Epidermal melanocyte (primary cell): ENCODE measurements around the gene SFXN5.
A peak's percentile ranks its signal among the peaks of the same experiment; 100 is the strongest.
"Not testable (repeated sequence)": the region's sequence is repeated elsewhere in the genome, so short reads cannot be mapped to it uniquely, and the experiment has no call there.

Source experiments
- DNase-seq: peaks from one replicate; pipeline ENCODE4 v3.0.0; 2011; ENCODE audit warnings: low spot score; ENCODE audit not compliant: insufficient read length

The SFXN5 gene, protein sequence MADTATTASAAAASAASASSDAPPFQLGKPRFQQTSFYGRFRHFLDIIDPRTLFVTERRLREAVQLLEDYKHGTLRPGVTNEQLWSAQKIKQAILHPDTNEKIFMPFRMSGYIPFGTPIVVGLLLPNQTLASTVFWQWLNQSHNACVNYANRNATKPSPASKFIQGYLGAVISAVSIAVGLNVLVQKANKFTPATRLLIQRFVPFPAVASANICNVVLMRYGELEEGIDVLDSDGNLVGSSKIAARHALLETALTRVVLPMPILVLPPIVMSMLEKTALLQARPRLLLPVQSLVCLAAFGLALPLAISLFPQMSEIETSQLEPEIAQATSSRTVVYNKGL

GRCh38 chr2:73071360-73072128, at the start of gene SFXN5:
TSS of gene SFXN5 (minus strand) at chr2:73071712. CDS start at chr2:73071705, 7 bp downstream.
- DNase-seq: peak; percentile 97

- not testable (repeated sequence) for DNase-seq
These were observed 48.2 kb upstream of the SFXN5 start for GRCh38 chr2:73119611-73120239.

GRCh38 chr2:73117441-73117840, 45.9 kb upstream of the SFXN5 start:
- DNase-seq: no peak

- no peak for DNase-seq
These were observed 44.9 kb upstream of the SFXN5 start for GRCh38 chr2:73116182-73116960.

- no peak for DNase-seq
These were observed 42.9 kb upstream of the SFXN5 start for GRCh38 chr2:73114273-73114867.

- peak; percentile 42 for DNase-seq
These were observed 41.7 kb upstream of the SFXN5 start, which contains the start of gene RAB11FIP5 for GRCh38 chr2:73112913-73113854. TSS of gene RAB11FIP5 (minus strand) at chr2:73112948. CDS start at chr2:73112777, 171 bp downstream.

DNA sequence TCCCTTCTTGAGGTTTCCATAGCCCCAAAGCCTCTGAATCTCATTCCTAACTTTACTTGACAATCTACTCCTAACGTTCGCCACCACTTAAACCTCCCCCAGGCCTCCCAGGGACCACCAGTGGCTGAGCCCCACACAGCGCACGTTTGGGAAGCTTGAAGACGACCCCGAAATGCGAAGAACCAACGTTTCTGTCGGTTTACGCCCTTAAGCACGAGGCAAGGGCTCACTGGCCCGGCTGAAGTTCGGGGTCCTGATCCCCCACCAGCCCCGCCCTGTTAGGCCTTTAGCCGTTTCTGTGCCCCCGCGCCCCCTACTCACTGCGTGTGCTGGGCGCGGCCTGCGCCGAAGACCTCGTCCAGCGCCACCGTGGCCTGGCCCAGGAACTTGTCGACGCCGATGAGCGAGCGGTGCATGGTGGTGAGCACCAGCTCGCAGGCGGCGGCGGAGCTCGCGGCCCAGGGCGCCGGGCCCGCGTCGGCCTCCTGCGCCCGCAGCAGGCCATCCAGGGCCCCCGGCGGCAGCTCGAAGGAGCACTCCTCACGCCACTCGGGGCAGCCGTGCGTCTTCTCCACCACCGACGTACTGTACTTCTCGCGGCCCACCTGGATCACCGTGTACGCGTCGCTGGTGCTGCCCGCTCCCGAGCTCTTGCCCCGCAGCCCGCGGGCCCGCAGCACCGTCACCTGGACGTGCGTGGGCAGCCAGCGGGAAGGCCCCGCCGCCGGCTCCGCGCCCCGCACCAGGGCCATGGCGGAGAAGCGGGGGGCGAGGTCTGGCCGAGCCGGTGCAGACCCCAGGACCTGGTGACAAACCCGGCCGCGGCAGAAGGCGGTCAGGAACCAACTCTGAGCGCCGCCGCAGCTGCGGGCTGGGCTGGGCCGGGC, 40.8 kb upstream of the SFXN5 start:
- no peak for DNase-seq

GRCh38 chr2:73111073-73112025, 39.8 kb upstream of the SFXN5 start:
- no peak for DNase-seq

- DNase-seq: no peak
These were observed 38.9 kb upstream of the SFXN5 start for GRCh38 chr2:73110168-73111072.

- DNase-seq: no peak
These were observed 38.1 kb upstream of the SFXN5 start for GRCh38 chr2:73109431-73110167.

DNA sequence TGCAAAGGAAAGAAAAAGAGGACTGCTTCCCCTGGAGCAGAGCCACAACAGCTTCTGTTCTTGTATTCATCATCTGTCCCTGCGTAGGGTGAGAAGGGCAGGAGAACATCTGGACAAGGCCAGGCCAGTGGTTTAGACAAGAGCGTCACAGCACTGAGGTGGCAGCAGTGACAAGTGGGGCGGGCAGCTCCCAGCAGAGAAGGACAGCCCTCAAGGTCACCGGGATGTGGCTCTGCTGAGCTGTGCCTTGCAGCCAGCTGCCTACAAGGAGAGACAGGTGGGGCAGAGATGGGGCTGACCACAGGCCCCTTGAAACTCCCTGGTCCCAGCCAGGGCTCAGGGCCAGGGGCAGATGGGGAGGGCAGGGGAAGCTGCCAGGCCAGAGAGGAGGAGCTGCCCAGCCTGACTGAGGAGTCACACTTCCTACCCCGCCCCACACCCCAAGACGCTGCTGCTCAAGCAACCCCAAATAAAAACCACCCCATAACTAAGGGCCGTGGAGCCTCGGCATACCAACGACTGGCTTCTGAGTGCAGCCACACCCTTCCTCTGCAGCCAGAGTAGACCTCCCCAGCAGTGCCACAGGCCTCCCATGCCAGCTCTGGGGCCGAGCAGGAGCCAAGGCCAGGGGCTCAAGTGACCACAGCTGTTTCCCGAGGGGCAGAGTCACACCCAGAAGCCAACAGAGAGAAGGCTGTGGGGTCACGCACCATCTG, 35.9 kb upstream of the SFXN5 start:
- no peak for DNase-seq

DNA sequence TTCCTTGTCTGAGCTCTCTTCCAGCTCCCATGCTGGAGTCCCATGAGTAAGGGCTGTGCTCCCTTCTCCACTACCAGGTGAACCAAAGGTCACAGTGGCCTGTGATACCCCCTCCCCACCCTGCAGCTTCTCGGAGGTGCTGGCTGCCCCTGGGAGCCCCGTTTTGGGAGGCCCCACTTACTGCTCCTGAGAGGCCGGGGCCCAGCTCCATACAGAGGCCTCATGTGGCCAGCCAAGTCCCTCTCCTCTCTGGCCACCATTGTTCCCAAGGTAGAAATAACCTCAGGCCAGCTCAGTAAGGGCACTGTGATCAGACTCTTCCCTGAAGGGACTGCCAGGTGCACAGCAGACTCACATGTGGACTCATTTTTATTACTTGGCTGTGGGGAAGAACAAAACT, 35.3 kb upstream of the SFXN5 start:
- DNase-seq: no peak

DNA sequence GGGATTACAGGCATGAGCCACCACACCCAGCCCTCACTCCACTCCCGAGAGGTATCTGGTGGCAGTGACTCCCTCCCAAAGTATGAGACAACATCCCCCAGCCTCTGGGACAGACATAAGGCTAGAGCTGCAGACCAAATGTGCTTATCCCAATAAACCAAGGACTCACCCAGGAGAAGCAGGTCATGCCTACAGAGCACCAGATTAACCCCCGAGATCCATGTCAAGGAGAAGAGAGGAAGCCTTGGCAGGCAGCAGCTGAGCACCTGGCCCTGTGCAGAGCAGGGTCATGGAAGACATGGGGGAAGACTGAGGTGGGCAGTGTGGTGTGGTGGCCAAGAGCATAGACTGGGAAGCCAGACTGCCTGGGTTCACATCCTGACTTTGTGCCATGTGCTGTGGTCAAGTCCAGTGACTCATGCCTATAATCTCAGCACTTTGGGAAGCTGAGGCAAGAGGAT, 34.0 kb upstream of the SFXN5 start:
- DNase-seq: no peak

DNA sequence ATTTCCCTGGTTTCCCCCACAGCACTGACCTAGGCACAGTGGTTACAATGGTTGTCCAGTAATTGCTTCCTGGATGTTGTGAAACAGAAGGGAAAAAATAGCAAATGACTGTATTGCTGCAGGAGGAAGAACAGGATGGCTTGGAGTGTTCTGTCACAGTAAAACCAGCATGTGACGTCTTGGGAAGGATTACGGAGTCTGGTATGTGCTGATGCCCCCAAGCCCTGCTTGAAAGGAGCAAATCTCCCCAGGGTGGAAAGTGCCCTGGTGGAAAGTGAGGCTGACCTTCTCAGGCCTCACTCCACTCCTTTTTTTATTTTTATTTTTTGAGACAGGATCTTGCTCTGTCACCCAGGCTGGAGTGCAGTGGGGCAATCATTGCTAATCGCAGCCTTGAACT, 33.4 kb upstream of the SFXN5 start:
- no peak for DNase-seq

DNA sequence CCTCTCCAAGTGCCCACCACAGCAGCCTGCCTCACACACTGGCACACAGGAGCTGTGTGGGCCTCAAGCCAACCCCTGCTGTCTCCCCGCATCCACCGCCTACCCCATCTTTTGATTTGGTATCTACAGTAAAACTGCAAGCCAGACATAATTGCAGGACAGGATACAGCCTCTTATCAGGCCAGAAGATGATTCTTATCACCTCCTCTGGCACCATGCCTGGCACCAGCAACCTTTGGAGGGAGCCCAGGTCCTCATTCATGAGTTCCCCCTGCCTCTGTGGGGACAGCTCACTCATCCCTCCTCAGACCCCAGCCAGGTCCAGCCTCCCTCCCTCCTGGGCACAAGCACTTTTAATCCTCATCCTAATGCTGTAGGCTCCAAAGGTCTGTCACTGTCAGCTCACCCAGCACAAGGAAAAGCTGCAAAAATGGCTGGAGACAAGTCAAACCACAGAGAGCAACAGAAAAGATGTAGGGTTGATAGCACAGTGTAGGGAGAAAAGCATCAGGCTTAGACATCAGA, 31.6 kb upstream of the SFXN5 start:
- no peak for DNase-seq
